Central memory CD4-positive, alpha-beta T cell (primary cell): Measurements from ENCODE around the gene ERBIN.
"Not testable (repeated sequence)": the region's sequence is repeated elsewhere in the genome, so short reads cannot be mapped to it uniquely, and the experiment has no call there.

Experiments used
- DNase-seq: peaks from one replicate; pipeline ENCODE4 v3.0.0; 2022
- total RNA-seq, 3 experiments: gene quantifications; one replicate each; lab custom pipeline; 2026; lab: John Stamatoyannopoulos, UW

ERBIN gene, protein sequence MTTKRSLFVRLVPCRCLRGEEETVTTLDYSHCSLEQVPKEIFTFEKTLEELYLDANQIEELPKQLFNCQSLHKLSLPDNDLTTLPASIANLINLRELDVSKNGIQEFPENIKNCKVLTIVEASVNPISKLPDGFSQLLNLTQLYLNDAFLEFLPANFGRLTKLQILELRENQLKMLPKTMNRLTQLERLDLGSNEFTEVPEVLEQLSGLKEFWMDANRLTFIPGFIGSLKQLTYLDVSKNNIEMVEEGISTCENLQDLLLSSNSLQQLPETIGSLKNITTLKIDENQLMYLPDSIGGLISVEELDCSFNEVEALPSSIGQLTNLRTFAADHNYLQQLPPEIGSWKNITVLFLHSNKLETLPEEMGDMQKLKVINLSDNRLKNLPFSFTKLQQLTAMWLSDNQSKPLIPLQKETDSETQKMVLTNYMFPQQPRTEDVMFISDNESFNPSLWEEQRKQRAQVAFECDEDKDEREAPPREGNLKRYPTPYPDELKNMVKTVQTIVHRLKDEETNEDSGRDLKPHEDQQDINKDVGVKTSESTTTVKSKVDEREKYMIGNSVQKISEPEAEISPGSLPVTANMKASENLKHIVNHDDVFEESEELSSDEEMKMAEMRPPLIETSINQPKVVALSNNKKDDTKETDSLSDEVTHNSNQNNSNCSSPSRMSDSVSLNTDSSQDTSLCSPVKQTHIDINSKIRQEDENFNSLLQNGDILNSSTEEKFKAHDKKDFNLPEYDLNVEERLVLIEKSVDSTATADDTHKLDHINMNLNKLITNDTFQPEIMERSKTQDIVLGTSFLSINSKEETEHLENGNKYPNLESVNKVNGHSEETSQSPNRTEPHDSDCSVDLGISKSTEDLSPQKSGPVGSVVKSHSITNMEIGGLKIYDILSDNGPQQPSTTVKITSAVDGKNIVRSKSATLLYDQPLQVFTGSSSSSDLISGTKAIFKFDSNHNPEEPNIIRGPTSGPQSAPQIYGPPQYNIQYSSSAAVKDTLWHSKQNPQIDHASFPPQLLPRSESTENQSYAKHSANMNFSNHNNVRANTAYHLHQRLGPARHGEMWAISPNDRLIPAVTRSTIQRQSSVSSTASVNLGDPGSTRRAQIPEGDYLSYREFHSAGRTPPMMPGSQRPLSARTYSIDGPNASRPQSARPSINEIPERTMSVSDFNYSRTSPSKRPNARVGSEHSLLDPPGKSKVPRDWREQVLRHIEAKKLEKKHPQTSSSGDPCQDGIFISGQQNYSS (N-terminal part only)
- total RNA-seq = 111 to 668 (median 288) reads per million in 3 experiments

GRCh38 chr5:65926276-65926783, at the start of gene ERBIN:
Gene ERBIN, plus strand, starts transcription at chr5:65926575. Its CDS starts 66,144 bp downstream, at chr5:65992719.
- DNase-seq = peak; percentile 69

GRCh38 chr5:65876970-65877369, 49.4 kb upstream of the ERBIN start:
- DNase-seq = no peak

- DNase-seq = not testable (repeated sequence)
Observed at GRCh38 chr5:65879668-65880256, 46.6 kb upstream of the ERBIN start.

- DNase-seq = no peak
Observed at GRCh38 chr5:65880496-65881072, 45.8 kb upstream of the ERBIN start.

DNA sequence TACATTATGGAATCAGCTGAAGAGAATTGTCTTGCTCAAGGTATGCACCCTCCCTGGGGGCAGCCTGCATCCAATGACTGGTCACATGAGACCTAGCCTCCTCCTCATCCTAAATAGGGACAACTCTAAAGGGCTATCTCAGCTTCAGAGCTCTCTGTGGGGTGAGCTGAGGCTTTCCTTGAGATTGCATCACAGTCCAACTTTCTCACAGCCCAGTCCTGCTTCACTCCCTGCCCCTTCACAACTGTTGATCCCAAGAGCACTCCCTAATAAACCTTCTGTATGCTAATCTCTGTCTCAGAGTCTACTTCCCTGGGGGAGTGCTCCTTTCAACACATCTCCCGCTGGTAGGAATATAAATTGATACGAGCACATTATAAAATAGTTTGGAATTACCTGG, 44.1 kb upstream of the ERBIN start:
- DNase-seq = no peak

GRCh38 chr5:65883461-65883860, 42.9 kb upstream of the ERBIN start:
- DNase-seq = no peak

- DNase-seq = no peak
Observed at GRCh38 chr5:65886387-65886786, 40.0 kb upstream of the ERBIN start.

DNA sequence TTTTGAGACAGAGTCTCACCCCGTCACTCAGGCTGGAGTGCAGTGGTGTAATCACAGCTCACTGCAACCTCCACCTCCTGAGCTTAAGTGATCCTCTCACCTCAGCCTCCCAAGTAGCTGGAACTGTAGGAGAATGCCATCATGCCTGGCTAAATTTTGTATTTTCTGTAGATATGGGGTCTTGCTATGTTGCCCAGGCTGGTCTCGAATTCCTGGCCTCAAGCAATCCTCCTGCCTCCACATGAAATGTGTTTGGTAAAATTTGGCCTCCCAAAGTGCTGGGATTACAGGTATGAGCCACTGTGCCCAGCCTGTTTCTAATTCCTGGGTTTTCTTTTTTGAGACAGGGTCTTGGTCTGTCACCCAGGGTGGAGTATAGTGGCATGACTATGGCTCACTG, 34.4 kb upstream of the ERBIN start:
- DNase-seq = not testable (repeated sequence)

DNA sequence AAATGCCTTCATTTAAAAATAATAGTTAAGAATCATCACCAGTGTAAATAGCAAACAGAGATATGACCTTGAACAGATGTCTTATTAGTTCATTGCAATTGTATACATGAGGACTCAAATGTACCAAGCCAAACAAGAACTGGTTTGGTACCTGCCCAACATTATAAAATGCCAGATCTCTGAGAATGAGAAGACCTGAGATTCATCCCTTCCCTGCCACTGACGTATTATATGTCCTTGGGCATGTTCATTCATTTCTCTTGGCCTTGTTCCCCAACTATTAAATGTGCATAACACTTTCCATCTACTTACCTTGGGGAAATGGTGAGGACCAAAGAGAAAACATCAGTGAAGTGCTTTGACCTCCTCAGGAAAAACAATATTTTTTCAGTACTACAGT, 33.6 kb upstream of the ERBIN start:
- no peak for DNase-seq

DNA sequence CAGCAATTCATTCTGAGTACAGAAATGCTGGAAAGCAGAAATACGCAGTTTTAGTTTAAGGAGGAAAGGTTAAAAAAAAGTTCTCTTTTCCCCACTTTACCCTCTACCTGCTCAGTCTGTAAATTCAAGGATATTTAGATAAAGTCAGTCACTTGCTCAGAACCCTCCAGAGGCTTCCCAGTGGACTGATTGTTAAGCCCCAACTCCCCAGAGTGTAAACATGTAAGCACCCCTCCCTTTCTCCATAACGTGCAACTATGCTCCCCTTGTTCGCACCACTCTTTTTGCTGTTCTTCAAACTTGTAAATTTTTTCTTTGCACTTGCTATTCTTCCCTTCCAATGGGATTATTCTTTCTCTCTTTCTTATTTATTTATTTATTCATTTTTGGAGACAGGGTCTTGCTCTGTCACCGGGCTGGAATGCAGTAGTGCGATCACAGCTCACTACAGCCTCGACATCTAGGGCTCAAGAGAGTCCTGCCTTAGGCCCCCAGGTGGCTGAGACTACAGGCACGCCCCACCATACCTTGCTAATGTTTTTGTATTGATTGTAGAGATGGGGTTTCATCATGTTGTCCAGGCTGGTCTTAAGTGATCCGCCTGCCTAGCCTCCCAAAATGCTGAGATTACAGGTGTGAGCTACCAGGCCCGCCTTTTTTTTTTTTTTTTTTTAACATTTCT, 32.5 kb upstream of the ERBIN start:
- DNase-seq = no peak

DNA sequence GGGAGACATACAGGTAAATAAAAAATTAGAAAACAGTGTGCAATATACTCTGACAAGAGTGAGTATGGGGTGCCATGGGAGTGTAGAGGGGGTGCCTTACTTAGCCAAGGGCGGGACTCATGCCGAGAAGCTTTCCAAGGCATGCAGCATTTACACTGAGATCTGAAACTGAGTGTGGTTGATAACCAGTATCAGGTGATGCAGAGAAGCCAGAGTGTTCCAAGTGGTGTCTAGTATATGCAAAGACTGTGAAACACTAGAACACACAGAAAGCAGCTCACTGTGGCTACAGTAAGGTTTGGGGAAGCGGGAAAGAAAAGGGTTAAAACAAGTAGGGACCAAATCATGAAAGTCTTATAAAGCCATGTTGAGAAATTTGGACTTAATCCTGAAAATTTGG, 30.5 kb upstream of the ERBIN start:
- no peak for DNase-seq

- DNase-seq = no peak
Observed at GRCh38 chr5:65900746-65901145, 25.6 kb upstream of the ERBIN start.

GRCh38 chr5:65902104-65902503, 24.3 kb upstream of the ERBIN start:
- DNase-seq = no peak

GRCh38 chr5:65903581-65903980, 22.8 kb upstream of the ERBIN start:
- no peak for DNase-seq

GRCh38 chr5:65906256-65906655, 20.1 kb upstream of the ERBIN start:
- DNase-seq = no peak

DNA sequence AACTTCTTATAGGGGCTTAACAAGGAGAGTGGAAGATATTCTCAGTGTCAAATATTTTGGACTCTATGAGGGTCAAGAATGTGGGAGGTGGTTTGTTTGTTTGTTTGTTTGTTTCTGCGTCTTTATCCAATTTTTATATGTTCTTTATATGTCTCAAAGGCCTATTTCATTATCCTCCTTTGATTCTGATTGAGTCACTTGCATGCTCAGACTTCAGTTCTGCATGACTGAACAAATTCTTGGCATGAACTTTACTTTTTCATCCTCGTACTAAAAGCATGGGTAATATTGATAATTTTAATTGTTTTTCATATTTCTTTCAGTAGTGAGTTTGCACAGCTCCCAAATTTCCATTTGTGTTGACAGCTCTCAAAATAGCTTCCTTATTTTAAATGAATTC, 19.2 kb upstream of the ERBIN start:
- DNase-seq = no peak

DNA sequence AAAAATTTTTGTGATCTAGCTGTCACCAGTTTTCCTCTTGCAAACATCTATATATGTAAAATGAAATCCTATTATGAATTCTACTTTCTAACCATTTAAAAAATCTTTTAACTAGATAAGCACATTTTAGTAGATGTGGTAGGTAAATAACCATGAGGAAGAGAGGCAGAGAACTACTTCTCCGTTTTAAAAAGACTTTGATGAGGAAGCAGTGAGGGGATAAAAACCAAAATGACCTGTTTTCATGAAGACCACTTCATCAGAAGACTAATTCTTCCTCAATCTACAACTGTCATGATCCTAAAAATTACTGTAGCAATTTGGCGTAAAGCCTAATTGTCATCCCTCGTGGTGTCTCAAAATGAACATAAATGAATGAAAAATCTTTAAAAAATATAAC, 15.7 kb upstream of the ERBIN start:
- no peak for DNase-seq

GRCh38 chr5:65912311-65912710, 14.1 kb upstream of the ERBIN start:
- no peak for DNase-seq

DNA sequence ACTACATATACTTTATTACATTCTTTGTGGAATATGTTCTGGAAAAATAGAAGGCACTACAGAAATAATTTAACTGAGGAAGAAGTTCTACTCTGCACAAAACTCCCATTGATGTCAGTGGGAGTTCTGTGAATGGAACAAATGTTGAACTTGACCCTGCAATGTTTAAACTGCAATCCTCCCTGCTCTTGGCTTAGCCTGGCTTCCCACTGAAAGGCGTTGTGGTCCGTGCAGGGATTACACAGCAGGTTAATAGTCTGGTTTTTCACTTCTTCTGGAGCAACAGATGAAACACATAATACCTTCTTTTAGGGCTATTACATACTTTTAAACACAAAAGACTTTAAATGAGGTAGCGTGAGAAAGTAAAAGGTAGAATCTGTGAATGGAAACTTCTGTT, 12.9 kb upstream of the ERBIN start:
- no peak for DNase-seq

DNA sequence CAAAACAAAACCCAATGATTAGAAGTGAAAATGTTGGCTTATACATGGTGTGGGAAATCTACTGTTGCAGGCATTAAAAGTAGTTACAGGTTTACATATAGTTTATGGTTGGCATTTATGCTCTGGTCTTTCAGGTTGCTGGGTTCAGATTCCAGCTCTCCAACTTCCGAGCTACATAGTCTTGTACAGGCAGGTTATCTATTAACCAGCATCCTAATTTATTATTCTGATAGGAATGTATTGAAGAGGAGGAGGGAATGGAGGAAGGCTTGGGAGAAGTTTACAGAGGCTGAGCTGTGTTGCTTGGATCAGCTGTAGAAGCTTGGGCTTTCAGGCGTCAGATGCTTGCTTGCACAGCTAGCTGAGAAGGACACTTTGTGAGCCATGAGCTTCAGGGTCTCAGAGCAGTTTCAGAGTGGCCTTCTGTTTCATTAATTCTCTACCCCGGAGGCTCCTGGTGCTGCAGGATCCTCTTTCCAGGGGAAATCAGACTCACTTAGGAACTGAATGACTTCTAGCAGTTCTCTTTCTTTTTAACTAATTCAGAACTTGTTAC, 11.7 kb upstream of the ERBIN start:
- no peak for DNase-seq

DNA sequence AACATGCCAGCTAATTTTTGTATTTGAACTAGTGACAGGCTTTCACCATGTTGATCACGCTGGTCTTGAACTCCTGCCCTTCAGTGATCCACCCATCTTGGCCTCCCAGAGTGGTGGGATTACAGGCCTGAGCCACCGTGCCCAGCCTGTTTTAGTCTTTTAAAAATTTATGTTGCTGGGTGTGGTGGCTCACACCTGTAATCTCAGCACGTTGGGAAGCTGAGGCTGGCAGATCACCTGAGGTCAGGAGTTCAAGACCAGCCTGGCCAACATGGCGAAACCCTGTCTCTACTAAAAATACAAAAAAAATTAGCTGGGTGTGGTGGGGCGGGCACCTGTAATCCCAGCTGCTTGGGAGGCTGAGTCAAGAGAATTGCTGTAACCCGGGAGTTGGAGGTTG, 10.7 kb upstream of the ERBIN start:
- not testable (repeated sequence) for DNase-seq
